Measurements from ENCODE around the gene LRRC15. TPM values are rescaled to one million over a fixed set of nuclear protein-coding genes. Genes with fewer than 3 reads are reported as not detected.

LRRC15 gene
- total and polyA plus RNA-seq, 2 donors from 2014 or later, result 0.09 to 0.63 TPM

GRCh38 chr3:194395778-194396538 is 26.4 kb upstream of the LRRC15 start:
- H3K27ac ChIP-seq (ENCODE audit: low read depth in 2 of 2, low read length in 2 of 2), result peak overlapping the region; percentile 72
- DNase-seq (peak in 4 of 5 donors; percentile 82 to 91 (median 88)), FAIRE-seq (no peak)
- H3K36me3 ChIP-seq (ENCODE audit: control insufficient read depth in 2 of 3, insufficient read depth in 3 of 3, low read length in 3 of 3), result no peaks in the 10 kb centered on the region
- no peaks in the 10 kb centered on the region for H3K9me3 ChIP-seq (ENCODE audit: control insufficient read depth in 2 of 3, insufficient read depth in 1 of 3, low read length in 3 of 3)
- no peak overlapping the region for H3K9ac ChIP-seq (ENCODE audit: low read length in 3 of 3)
- H3K4me1 ChIP-seq (ENCODE audit: control insufficient read depth in 2 of 3, insufficient read depth in 2 of 3, low read depth in 1 of 3, low read length in 3 of 3), result peaks cover 0 to 9% (median 0%) of the 10 kb centered on the region in 3 donors
- intact Hi-C loops (cut with DNase I), result loop anchor here (10.0 kb wide), 1 partner anchor 51 kb away; no protein-coding TSS in a partner anchor
- H3K4me3 ChIP-seq (ENCODE audit: low read length in 3 of 3), result peak overlapping the region in 2 of 3 donors; percentile 25 to 57
- peaks cover 8% of the 10 kb centered on the region for H3K27me3 ChIP-seq (ENCODE audit: control insufficient read depth, insufficient read depth, low read length)
- no peak for TF ChIP-seq CTCF (IDR thresholded peaks at IDR 0.05; ENCODE audit: borderline replicate concordance, extremely low read depth, insufficient read depth)

GRCh38 chr3:194395212-194395611 is 25.7 kb upstream of the LRRC15 start:
- FAIRE-seq (no peak), DNase-seq (peak in 2 of 5 donors; percentile 58 to 62)
- H3K9ac ChIP-seq (ENCODE audit: low read length in 3 of 3), result no peak overlapping the region
- peak overlapping the region; percentile 4 to 72 for H3K27ac ChIP-seq (ENCODE audit: low read depth in 2 of 2, low read length in 2 of 2)
- intact Hi-C loops (cut with DNase I), result loop anchor here (10.0 kb wide), 1 partner anchor 50 kb away; no protein-coding TSS in a partner anchor
- peak overlapping the region in 1 of 3 donors; percentile 12 for H3K4me3 ChIP-seq (ENCODE audit: low read length in 3 of 3)
- no peaks in the 10 kb centered on the region for H3K36me3 ChIP-seq (ENCODE audit: control insufficient read depth in 2 of 3, insufficient read depth in 3 of 3, low read length in 3 of 3)
- peaks cover 8% of the 10 kb centered on the region for H3K27me3 ChIP-seq (ENCODE audit: control insufficient read depth, insufficient read depth, low read length)
- H3K4me1 ChIP-seq (ENCODE audit: control insufficient read depth in 2 of 3, insufficient read depth in 2 of 3, low read depth in 1 of 3, low read length in 3 of 3), result peaks cover 0 to 9% (median 0%) of the 10 kb centered on the region in 3 donors
- no peaks in the 10 kb centered on the region for H3K9me3 ChIP-seq (ENCODE audit: control insufficient read depth in 2 of 3, insufficient read depth in 1 of 3, low read length in 3 of 3)
- TF ChIP-seq CTCF (IDR thresholded peaks at IDR 0.05; ENCODE audit: borderline replicate concordance, extremely low read depth, insufficient read depth), result no peak

GRCh38 chr3:194392576-194392975 is 23.0 kb upstream of the LRRC15 start:
- no peak for TF ChIP-seq CTCF (IDR thresholded peaks at IDR 0.05; ENCODE audit: borderline replicate concordance, extremely low read depth, insufficient read depth)
- intact Hi-C loops (cut with DNase I), result loop anchor here (10.0 kb wide), 1 partner anchor 48 kb away; no protein-coding TSS in a partner anchor
- FAIRE-seq, result no peak
- Histone ChIP-seq H3K27ac (ENCODE audit: low read depth in 2 of 2, low read length in 2 of 2) (no peak overlapping the region), H3K36me3 (ENCODE audit: control insufficient read depth in 2 of 3, insufficient read depth in 3 of 3, low read length in 3 of 3) (no peaks in the 10 kb centered on the region), H3K9me3 (ENCODE audit: control insufficient read depth in 2 of 3, insufficient read depth in 1 of 3, low read length in 3 of 3) (no peaks in the 10 kb centered on the region), H3K4me1 (ENCODE audit: control insufficient read depth in 2 of 3, insufficient read depth in 2 of 3, low read depth in 1 of 3, low read length in 3 of 3) (peaks cover 0 to 9% (median 0%) of the 10 kb centered on the region in 3 donors), H3K27me3 (ENCODE audit: control insufficient read depth, insufficient read depth, low read length) (no peaks in the 10 kb centered on the region), H3K9ac (ENCODE audit: low read length in 3 of 3) (no peak overlapping the region), H3K4me3 (ENCODE audit: low read length in 3 of 3) (no peak overlapping the region)
- DNase-seq, result no peak
